GM12878 (cell line): ENCODE results near the gene TTLL7. TPM values are rescaled to one million over a fixed set of nuclear protein-coding genes. Genes with fewer than 3 reads are reported as not detected.

Experiments used
- ATAC-seq: fragments of 200-7000 bp; cut with Tn5 transposase; 3 replicates; pipeline ENCODE4 v1.9.1; 2020; ENCODE audit warnings: mild to moderate bottlenecking, moderate library complexity
- BruUV-seq: library from RNA; stranded (reverse); fragments of 400-500 nt; replicated peaks from 2 replicates; lab custom pipeline; 2021; lab: Mats Ljungman, UMichigan
- CTCF ChIA-PET: fragments of 300-600 bp; sonication (Branson Sonifier 250); formaldehyde crosslinking; extraction: SDS; loops from one replicate; lab custom pipeline; 2021; ENCODE audit warnings: inconsistent platforms; lab: Yijun Ruan, JAX
- POLR2A ChIA-PET: fragments of 350-600 bp; formaldehyde crosslinking; extraction: SDS; loops from one replicate; lab custom pipeline; 2021; ENCODE audit warnings: inconsistent platforms; lab: Charles Lee
- RAD21 ChIA-PET: fragments of 300-600 bp; sonication (Branson Sonifier 250); formaldehyde crosslinking; loops from one replicate; lab custom pipeline; 2023; ENCODE audit warnings: antibody characterized with exemption; ENCODE audit not compliant: unreplicated experiment; lab: Charles Lee
- SMC1A ChIA-PET: fragments of 300-600 bp; sonication (Branson Sonifier 250); formaldehyde crosslinking; loops from one replicate; lab custom pipeline; 2023; ENCODE audit not compliant: unreplicated experiment, uncharacterized antibody; lab: Charles Lee
- DNase-seq: peaks from one replicate; pipeline ENCODE4 v3.0.0-alpha.2; 2011; ENCODE audit warnings: low read depth, low spot score
- FAIRE-seq: peaks from 3 replicates; lab custom pipeline; 2011; peaks lifted over from hg19 to GRCh38; lab: Jason Lieb, UNC
- H2AFZ ChIP-seq: 2 replicates; pipeline ENCODE4 v1.6.0; 2011; ENCODE audit warnings: low read depth, low read length, control low read depth; ENCODE audit not compliant: control insufficient read depth
- H3K27ac ChIP-seq: 2 replicates; pipeline ENCODE4 v1.5.1; 2011; ENCODE audit warnings: control low read depth; ENCODE audit not compliant: control insufficient read depth, insufficient read depth
- H3K27me3 ChIP-seq, 2 experiments: replicated peaks in 1 of 2; 2 replicates each; pipeline versions ENCODE4 v1.6.0 to v1.6.1; 2011; ENCODE audit warnings: low read length in 1 of 2; ENCODE audit not compliant: control insufficient read depth in 2 of 2, insufficient read depth in 2 of 2
- H3K36me3 ChIP-seq, 2 experiments: 2 replicates each; pipeline ENCODE4 v1.5.1; 2011; ENCODE audit warnings: low read length in 1 of 2; ENCODE audit not compliant: control insufficient read depth in 2 of 2, insufficient read depth in 2 of 2
- H3K4me1 ChIP-seq: 2 replicates; pipeline ENCODE4 v1.6.1; 2011; ENCODE audit warnings: mild to moderate bottlenecking, low read length, moderate library complexity, mixed read lengths; ENCODE audit not compliant: control insufficient read depth, insufficient read depth
- H3K4me2 ChIP-seq: 2 replicates; pipeline ENCODE4 v1.6.0; 2011; ENCODE audit warnings: control low read depth; ENCODE audit not compliant: control insufficient read depth, insufficient read depth
- H3K4me3 ChIP-seq: fragments of 200-600 bp; sonication (generic); 2 replicates; pipeline ENCODE4 v1.5.1; 2016
- H3K79me2 ChIP-seq: 2 replicates; pipeline ENCODE4 v1.6.0; 2011; ENCODE audit warnings: low read length; ENCODE audit not compliant: control insufficient read depth, insufficient read depth
- H3K9ac ChIP-seq: 2 replicates; pipeline ENCODE4 v1.8.0; 2011; ENCODE audit warnings: low read length, control low read depth, mixed read lengths; ENCODE audit not compliant: control insufficient read depth, insufficient read depth
- H3K9me3 ChIP-seq: replicated peaks from 3 replicates; pipeline ENCODE4 v1.5.1; 2011; ENCODE audit warnings: mild to moderate bottlenecking, low read length; ENCODE audit not compliant: control insufficient read depth, insufficient read depth
- H4K20me1 ChIP-seq: 2 replicates; pipeline ENCODE4 v1.6.0; 2011; ENCODE audit not compliant: control insufficient read depth, insufficient read depth
- JUNB ChIP-seq: IDR thresholded peaks from 2 replicates; pipeline ENCODE4 v1.6.1; 2016; ENCODE audit warnings: antibody characterized with exemption, mild to moderate bottlenecking
- KDM1A ChIP-seq: fragments of 200-600 bp; sonication (generic); IDR thresholded peaks from 2 replicates; pipeline ENCODE4 v1.6.1; 2016; ENCODE audit warnings: borderline replicate concordance
- KLF5 ChIP-seq: fragments of 450-650 bp; IDR thresholded peaks from 2 replicates; pipeline ENCODE4 v1.6.1; 2014; ENCODE audit warnings: mild to moderate bottlenecking; ENCODE audit not compliant: partially characterized antibody
- SIX5 ChIP-seq: IDR thresholded peaks from 2 replicates; pipeline ENCODE4 v1.6.1; 2011; ENCODE audit warnings: mild to moderate bottlenecking, low read depth, low read length, moderate library complexity; ENCODE audit not compliant: severe bottlenecking
- STAT3 ChIP-seq: IDR thresholded peaks from 2 replicates; pipeline ENCODE4 v1.6.1; 2011; ENCODE audit warnings: low read depth, low read length, improper control_type of control experiment
- SUZ12 ChIP-seq: fragments of 200-600 bp; sonication (generic); IDR thresholded peaks from one replicate; pipeline ENCODE4 v1.6.1; 2018; ENCODE audit warnings: antibody characterized with exemption, mild to moderate bottlenecking; ENCODE audit not compliant: unreplicated experiment
- ZNF217 ChIP-seq: fragments of 450-650 bp; IDR thresholded peaks from 2 replicates; pipeline ENCODE4 v1.6.1; 2017; ENCODE audit warnings: antibody characterized with exemption, mild to moderate bottlenecking
- WGBS: methylation state at CpG from one replicate; pipeline ENCODE4 v1.1.6; 2016; ENCODE audit warnings: low lambda C conversion rate; ENCODE audit not compliant: insufficient replicate concordance, insufficient coverage; ENCODE audit errors: missing lambda C conversion rate; 5-methylcytosine and 5-hydroxymethylcytosine counted together
- in situ Hi-C: fragments of 300-500 bp; cut with MboI; formaldehyde crosslinking; loops from 9 replicates; pipeline ENCODE4 v1.14.3; 2018; ENCODE audit warnings: mixed read lengths
- intact Hi-C: fragments of 100-400 bp; cut with micrococcal nuclease; formaldehyde crosslinking; loops from one replicate; pipeline ENCODE4 v1.14.2; 2022; ENCODE audit not compliant: unreplicated experiment
- polyA plus RNA-seq, 11 experiments: library from polyadenylated mRNA; depleted of rRNA in 4 of 11; unstranded in 6 of 11; stranded (reverse) in 5 of 11; fragments of >200 nt; fragmentation: Nextera tagmentation in 4 of 11; fragmentation: Illumina TruSeq in 1 of 11; extraction: Ambion mirVana in 4 of 11; extraction: Trizol in 1 of 11; gene quantifications; 1 replicate in 1 of 11; 2 replicates in 10 of 11; pipeline versions ENCODE4 v1.2.1 to v1.2.3, GENCODE V29; 2011 to 2016; ENCODE audit warnings: inconsistent platforms in 2 of 11, missing spikeins in 2 of 11, low read depth in 1 of 11
- total RNA-seq, 4 experiments: library from RNA; depleted of rRNA in 3 of 4; stranded (reverse); fragments of >200 nt in 3 of 4; fragmentation: Illumina TruSeq in 1 of 4; extraction: Trizol in 1 of 4; gene quantifications; 2 replicates each; pipeline versions ENCODE4 v1.2.1 to v1.2.3, GENCODE V29; 2013 to 2021
- TF ChIP-seq, protein P1 (sequence below): fragments of 450-650 bp; IDR thresholded peaks from 2 replicates; pipeline ENCODE4 v1.6.1; 2017; ENCODE audit warnings: antibody characterized with exemption, mild to moderate bottlenecking, moderate library complexity
- TF ChIP-seq, protein P2 (sequence below): IDR thresholded peaks from 2 replicates; pipeline ENCODE4 v1.6.1; 2011; ENCODE audit warnings: borderline replicate concordance, low read depth, mild to moderate bottlenecking, moderate library complexity, low read length; ENCODE audit not compliant: insufficient read depth, poor library complexity, severe bottlenecking

TTLL7 gene
- total and polyA plus RNA-seq, 10 of the 15 experiments (the other 5 are each of a cell fraction or from before 2014, with no cell fraction given) = 0.03 to 1.4 (median 0.61) TPM

DNA sequence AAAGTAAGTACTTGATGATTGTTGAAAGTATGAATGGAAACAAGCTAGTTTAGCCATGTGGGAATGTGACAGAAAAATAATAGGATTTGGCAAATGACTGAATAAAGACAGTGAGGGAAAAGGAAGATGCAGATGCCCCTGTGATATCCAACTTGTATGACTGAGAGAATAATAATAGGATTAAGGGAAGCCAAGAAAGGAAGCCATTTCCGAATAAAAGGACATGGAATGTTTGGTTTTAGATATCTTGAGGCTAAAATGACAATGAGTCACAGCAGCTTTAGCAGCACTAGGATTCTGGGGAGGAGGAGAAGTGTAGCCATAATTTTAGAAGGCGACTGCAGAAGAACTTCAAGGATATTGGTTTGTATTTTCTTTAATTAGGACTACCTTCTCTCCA, 109.2 kb downstream of the TTLL7 start (continued):
- TF ChIP-seq, protein P1, sequence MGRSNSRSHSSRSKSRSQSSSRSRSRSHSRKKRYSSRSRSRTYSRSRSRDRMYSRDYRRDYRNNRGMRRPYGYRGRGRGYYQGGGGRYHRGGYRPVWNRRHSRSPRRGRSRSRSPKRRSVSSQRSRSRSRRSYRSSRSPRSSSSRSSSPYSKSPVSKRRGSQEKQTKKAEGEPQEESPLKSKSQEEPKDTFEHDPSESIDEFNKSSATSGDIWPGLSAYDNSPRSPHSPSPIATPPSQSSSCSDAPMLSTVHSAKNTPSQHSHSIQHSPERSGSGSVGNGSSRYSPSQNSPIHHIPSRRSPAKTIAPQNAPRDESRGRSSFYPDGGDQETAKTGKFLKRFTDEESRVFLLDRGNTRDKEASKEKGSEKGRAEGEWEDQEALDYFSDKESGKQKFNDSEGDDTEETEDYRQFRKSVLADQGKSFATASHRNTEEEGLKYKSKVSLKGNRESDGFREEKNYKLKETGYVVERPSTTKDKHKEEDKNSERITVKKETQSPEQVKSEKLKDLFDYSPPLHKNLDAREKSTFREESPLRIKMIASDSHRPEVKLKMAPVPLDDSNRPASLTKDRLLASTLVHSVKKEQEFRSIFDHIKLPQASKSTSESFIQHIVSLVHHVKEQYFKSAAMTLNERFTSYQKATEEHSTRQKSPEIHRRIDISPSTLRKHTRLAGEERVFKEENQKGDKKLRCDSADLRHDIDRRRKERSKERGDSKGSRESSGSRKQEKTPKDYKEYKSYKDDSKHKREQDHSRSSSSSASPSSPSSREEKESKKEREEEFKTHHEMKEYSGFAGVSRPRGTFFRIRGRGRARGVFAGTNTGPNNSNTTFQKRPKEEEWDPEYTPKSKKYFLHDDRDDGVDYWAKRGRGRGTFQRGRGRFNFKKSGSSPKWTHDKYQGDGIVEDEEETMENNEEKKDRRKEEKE = no peak
- TF ChIP-seq STAT3 = no peak
- TF ChIP-seq KLF5 = no peak
- TF ChIP-seq SIX5 = no peak

- ChIA-PET SMC1A (no interaction called here), POLR2A (no interaction called here)
- Histone ChIP-seq H4K20me1 (no peaks in the 10 kb centered on the region), H3K4me2 (no peak overlapping the region), H3K27me3 (no peaks in the 10 kb centered on the region), H3K9ac (no peak overlapping the region)
- WGBS = 21% methylated on average over 3 of the region's 3 CpGs
- no peak for FAIRE-seq
- DNase-seq = no peak
- no TSS peak for BruUV-seq
- TF ChIP-seq, protein P2, sequence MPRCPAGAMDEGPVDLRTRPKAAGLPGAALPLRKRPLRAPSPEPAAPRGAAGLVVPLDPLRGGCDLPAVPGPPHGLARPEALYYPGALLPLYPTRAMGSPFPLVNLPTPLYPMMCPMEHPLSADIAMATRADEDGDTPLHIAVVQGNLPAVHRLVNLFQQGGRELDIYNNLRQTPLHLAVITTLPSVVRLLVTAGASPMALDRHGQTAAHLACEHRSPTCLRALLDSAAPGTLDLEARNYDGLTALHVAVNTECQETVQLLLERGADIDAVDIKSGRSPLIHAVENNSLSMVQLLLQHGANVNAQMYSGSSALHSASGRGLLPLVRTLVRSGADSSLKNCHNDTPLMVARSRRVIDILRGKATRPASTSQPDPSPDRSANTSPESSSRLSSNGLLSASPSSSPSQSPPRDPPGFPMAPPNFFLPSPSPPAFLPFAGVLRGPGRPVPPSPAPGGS = no peak
- no peak for TF ChIP-seq ZNF217
- no peak for TF ChIP-seq KDM1A
- TF ChIP-seq JUNB = no peak
- no peak for TF ChIP-seq SUZ12
- TF ChIP-seq, all 136 proteins: peak for 0
- intact Hi-C loops = no loop called here
- no peak for ATAC-seq
- no peaks in the 10 kb centered on the region for H3K79me2 ChIP-seq
- no peaks in the 10 kb centered on the region for H3K9me3 ChIP-seq
- H3K36me3 ChIP-seq = no peaks in the 10 kb centered on the region
- no peaks in the 10 kb centered on the region for H3K4me1 ChIP-seq
- H3K4me3 ChIP-seq = no peak overlapping the region
- H3K27ac ChIP-seq = no peak overlapping the region
- in situ Hi-C loops = no loop called here
- ChIA-PET RAD21 (no interaction called here), CTCF (no interaction called here)
- no peak overlapping the region for H2AFZ ChIP-seq
These were observed 111.4 kb downstream of the TTLL7 start for GRCh38 chr1:83887483-83887882.
